ENCODE measurements around the gene PACSIN2.
"Not testable (repeated sequence)": the region's sequence is repeated elsewhere in the genome, so short reads cannot be mapped to it uniquely, and the experiment has no call there.

Gene PACSIN2

DNA sequence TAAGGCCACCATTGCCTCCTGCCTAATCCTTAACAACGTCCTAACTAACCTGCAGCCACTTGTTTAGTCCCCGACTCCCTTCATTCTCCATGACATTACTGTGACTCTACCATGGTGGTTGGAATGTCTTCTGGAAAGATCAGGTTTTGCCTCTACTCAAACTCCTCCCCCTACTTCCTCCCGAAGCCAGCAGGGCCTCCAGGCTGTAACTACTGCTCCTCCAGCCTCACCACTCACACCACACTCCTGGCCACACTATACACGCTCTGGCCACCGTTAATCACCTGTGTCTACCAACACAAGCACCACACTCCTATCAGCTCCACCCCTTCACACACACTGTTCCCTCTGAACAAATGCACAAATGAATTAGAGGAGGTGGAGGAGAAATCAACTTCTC is 69.2 kb downstream of the PACSIN2 start:
- no peak for DNase-seq (ENCODE audit: low spot score)

DNA sequence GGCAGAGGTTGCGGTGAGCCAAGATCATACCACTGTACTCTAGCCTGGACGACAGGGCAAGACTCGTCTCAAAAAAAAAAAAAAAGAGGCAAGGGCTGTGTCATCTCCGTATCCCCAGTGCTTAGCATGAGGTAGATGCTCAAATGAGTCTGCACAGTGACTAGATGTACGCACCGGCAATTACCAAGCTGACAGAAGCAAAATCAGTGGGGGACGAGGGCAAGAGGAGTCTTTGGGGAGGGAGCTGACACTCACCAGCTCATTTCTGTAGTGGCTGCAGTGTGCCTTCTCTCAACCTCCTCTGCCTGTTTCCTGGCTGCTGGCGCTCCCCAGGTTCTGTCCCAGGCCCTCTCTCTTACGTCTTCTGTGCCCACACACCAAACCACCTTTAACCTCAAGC is 69.9 kb downstream of the PACSIN2 start:
- DNase-seq (ENCODE audit: low spot score): no peak

DNA sequence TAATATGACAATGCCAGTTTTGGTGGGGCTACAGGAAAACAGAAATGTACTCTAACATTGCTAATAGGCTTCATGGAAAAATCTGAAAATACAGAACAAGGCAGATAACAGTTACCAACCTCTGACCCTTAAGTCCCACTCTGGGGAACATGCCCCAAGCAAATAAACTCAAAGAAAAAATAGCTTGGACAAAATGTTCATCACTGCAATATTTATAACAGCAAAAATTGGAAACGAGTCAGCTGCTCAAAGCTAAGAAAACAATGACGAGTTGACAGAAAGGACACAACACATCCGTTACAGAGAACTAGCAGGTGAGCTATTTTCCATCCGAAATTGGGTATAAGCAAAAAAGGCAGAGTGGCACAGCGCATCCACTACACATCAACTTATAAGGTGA is 70.5 kb downstream of the PACSIN2 start:
- DNase-seq (ENCODE audit: low spot score): no peak

DNA sequence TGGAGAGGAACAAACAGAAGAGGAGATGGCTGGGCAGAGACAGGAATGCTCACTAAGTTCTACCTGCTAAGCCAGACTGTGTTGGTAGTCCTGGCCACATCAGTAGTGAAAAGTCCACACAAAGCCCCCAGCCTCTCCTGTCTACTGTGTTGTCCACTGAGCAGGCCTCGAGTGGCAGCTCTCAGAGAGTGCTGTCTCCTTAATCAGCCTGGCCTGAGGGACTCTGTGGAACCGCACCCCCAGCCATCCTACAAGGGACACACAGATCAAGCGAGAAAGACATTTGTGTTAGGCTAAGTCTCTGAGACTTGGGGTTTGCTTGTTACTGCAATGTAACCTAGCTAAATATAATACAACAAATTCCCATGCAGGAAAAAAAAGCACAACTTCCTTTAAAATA is 71.0 kb downstream of the PACSIN2 start:
- DNase-seq (ENCODE audit: low spot score): no peak

DNA sequence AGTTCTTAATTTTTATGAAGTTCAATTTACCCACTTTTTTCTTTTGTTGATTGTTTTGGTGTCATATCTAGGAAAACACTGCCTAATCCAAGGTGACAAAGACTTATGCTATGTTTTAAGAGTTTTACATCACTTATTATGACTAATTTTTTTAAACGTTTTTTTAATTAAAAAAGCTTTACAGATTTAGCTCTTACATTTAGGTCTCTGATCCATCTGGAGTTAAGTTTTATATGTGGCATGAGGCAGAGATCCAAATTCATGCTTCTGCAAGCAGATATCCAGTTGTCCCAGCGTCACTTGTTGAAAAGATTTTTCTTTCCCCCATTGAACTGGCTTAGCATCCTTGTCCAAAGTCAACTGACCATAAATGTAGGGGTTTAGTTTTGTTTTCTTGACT is 72.6 kb downstream of the PACSIN2 start:
- no peak for DNase-seq (ENCODE audit: low spot score)

DNA sequence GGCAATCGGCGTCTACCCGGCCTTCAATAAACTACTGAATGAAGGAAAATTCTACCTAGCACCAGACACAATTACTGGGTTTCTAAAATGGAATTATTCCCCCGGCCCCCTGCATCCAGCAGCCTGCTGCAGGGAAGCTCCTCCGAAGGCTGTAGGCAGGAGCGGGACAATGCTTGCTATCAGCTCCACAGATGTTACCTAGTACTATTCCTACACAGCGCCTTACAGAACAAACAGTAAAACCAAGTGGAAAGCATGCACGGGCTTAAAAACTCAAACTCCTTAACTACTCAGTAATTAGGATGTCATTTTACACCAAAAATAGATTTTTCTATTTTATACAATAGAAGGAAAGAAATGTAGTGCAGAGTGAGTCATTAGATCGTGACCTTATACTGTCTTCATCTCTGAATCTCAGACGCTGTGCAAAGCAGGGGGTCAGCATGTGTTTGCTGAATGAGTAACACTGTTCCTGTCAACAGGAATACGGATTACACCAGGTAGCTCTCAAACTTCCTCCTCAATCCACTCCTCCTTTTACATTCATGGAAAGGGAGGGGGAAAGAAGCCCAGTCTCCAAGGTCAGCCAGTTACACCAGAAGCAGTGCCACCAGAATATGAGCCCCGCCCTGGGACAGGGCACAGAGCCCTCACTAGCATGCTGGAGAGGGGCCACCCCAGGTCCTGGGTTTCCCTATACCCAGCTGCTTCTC is 74.9 kb downstream of the PACSIN2 start:
- no peak for DNase-seq (ENCODE audit: low spot score)

DNA sequence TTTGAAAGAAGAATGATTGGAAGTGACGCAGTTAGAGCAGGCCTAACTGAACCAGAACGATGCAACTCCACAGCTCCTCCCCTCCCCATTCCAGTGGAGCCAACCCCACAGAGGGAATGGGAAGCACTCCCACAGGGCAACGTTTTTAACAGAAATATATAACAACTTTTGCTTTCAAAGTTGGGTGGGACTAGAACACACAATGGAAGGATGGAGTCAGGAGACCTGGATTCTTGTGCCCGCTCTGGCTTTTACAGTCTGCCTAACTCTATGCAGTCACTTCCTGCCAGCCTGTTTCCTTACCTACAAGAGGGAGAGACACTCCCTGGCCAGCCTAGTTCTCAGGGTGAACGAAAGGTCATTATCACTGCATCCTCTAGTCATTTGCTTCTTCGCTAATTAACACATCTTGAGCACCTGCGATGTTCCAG is 75.5 kb downstream of the PACSIN2 start:
- no peak for DNase-seq (ENCODE audit: low spot score)

DNA sequence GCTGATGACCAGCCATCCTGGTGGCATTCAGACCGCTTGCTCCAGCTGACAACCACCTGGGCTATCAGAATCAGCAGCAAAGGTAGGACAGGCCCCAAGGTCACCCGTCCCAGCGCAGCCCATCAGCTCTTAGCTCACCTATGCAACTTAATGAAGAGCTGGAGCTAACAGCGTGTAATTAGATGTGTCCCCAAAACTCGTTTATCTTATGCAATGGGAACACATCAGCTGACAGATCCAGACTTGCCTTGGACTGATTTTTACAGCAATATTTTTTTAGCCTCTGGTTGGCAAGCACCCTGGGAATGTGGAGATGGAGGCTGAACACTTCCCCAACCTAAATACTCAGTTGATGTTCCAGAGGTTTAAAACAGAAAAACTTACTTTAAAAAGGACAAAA is 76.0 kb downstream of the PACSIN2 start:
- DNase-seq (ENCODE audit: low spot score): no peak

DNA sequence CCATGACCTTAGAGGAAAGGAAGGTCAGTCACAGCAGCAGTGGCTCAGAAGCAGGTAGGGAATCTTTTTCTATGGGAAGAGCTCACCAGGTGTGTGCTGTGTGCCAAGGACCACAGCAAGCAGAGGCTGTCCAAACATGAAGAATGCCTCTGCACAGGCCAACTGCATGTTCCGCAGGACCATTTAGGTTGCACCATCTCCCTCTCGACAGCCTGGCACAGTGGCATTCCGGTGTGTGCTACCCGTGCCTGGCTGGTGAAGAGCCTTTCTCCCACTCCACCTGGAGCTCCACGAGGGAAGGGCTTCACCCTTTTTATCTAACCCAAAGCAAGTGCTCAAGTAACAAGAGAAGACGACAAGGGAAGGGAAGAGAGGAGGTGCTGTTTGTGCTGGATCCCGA is 76.5 kb downstream of the PACSIN2 start:
- DNase-seq (ENCODE audit: low spot score): no peak

DNA sequence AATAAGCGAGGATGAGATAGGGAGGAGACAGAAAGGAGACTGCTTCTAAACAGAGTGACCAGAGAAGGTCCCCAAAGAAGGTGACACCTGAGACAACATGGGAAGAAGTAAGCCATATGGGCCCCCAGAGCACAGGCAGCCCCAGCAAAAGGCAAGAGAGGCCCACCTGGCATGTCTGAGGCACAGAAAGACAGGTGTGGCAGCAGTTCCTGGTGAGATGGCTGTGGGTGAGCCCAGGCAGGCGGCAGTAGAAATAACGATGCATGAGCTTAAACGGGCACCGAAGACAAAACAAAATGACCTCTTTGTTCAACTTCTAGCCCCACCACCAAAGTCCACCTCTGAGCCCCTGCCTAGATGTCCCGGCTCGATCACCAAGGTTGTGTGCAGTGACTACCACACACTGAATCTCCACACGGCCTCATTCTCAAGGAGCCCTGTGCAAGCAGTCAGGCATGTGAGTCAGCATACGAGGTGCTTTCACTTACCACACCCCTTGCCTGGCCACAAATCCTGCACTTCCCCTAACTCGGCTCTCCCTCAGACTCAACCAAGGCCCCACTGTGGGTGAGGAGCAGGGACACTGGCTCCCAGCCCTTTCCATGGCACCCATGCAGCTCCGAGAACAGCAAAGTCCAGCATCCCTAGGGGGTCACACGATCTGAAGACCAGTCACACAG is 77.6 kb downstream of the PACSIN2 start:
- DNase-seq (ENCODE audit: low spot score): no peak

DNA sequence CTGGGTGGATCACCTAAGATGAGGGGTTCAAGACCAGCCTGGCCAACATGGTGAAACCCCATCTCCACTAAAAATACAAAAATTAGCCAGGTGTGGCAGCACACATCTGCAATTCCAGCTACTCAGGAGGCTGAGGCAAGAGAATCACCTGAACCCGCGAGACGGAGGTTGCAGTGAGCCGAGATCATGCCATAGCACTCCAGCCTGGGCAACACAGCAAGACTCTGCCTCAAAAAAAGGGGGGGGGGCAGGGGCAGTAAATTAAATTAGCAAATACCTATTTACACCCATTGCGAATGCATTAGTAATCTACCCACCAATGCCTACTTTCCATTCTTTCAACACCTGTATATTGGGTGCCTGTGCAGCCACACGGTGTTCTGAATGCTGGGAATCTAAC is 78.3 kb downstream of the PACSIN2 start:
- not testable (repeated sequence) for DNase-seq (ENCODE audit: low spot score)

DNA sequence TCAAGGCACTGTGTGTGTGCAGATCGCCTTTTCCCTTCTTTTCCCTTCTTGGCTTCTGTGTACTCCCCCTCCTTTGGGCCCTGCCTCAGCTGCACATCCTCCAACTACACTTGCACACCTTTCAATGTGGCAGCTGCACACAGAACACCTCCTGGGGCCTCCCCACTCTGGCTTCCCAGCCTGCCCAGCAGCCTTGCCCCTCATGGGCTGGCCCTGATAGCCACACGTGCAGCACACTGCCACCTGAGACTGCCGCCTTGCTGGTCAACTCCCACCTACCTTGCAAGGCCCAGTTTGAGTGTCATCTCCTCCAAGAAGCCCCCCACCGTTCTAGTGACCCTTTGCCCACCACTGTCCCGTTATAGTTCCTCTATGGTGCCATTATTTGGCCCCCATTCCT is 80.6 kb downstream of the PACSIN2 start:
- no peak for DNase-seq (ENCODE audit: low spot score)

DNA sequence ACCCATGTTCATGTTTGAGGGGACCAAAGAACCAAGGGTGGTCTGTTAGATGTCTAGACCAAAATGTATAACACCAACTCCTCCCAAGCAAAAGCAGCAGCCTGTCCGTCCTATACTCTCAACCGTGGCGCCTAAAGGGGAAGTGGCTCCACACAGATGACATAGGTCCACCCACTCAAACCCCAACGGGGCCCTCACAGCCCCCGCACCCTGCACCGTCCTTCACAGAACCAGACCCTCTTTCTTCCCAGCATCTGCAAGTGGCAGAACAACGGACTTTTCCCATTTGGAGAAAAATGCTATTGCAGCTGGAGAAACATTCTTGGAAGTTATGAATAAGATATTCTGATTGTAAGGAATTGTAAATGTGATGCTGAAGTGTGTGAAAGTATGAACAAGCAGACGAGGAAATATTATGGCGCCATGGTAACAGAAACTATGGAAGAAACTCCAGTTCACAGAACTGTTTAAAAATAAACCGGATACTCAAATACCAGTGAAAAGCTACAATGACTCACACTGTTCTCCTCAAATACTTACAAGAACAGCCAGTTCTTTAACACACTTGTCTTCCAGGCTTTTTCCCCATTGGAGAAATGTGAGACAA is 81.4 kb downstream of the PACSIN2 start:
- no peak for DNase-seq (ENCODE audit: low spot score)

DNA sequence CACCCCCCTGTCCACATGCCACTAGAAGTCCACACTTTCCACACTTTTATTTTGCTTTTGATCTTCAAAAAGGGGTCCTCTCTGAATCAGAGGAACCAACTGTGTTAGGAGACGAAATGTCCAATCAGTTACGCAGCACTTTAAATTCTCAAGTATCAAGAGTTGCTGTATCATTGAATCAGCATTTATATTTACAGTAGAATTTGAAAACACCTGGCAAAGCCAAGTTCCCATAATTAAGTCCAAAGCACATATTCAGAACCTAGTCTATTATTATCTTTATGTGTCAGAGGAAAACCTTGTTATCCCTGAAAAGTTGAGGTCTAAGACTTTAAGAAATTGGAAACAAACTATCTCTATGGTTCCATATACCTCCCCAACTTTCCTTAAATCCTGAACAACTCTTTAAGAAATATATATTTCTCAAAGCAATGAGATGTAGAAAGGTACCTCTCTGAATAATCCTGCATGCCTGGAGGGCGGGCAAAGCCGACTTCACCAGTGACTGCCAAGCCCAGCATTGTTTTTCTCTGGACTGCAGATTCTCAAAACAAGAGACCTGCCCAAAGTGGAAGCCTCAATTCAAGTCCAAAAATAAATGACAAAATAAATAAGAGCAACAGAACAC is 82.0 kb downstream of the PACSIN2 start:
- no peak for DNase-seq (ENCODE audit: low spot score)

DNA sequence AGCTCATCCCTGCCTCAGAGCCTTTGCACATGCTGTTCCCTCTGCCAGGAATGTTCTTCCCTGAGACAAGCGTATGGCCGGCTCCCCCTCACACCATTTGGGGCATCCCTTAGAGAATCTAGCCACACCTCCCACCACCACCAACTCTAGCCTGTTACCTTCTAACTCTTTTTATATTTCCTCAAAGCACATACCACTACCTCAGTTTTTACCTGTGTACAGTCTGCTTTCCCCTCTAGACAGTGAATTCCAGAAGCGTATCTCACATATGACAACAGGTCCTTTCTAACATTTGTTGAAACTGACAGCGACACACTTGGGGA is 82.8 kb downstream of the PACSIN2 start:
- no peak for DNase-seq (ENCODE audit: low spot score)

DNA sequence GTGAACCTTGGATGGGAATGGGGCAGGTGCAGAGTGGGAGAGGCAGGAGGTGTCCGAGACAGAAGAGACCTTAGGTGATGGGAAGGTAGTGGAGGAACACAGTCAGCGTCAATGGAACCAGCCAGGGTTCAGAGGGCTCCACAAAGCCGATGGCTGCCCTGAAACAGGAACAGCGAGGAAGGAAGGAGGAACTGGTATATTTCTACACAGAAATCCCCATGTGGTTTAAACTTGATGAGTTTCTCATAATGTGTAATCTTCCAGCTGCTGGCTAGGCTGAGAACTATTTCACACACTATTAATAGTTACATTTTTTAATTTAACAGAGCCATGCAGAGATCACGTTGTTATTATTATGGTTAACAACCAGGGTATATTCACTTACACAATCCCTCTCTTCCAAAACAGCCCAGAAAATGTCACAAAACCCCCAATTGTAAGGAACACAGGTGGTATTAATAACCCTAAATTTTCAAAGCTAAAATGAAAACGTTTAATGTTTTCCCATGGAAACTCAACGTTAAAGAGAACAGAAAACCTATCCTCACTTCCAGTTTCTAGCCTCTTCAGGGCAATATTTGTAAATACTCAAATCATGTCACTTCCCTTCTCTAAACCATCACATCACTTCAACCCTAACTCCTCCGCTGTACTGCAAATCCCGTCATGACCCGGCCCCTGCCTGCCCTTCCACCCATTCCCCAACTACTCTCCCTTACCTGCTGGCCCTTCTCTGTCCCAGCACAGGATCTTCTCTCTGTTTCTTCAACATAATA is 83.3 kb downstream of the PACSIN2 start:
- DNase-seq (ENCODE audit: low spot score): no peak

DNA sequence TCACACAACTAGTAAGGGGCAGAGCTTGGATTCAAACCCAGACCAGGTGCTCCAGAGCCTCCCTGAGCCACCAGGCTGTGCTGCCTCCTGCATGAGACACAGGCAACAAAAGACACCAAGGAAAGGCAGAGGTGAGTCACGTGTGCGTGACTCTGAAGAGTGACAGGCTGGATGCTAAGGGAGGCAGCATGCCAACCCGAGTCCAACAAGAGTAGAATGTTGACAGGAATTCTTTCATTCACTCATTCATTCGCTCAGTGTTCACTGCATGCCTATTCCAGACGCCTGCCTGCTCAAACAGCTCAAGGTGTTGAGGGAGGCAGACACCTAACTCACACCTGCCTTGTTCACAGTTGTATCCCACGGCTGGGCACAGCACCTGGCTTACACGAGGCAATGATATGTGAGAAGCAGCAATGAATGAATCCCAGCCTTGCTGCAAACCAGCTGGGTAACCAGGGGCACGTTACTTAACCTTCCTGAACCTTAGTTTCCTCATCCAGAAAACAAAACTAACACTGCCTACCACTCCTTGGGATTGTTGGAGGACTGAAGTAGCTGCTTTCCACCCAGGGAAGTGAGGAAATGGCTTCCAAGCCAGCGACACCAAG is 84.0 kb downstream of the PACSIN2 start:
- no peak for DNase-seq (ENCODE audit: low spot score)

DNA sequence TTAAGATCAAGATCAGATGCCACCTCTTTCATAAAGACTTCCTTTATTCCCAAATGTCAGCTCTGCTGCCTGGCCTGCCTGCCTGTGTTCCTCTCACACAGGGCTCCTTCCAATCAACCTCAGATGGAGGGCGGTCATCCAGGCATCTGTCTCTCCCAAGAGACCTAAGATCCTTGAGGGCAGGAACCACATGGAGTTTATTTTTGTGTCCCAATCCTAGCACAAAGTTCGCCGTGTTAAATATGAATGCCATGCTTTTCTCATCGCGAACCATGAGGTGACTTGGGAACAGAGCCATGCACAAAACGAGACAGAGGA is 85.2 kb downstream of the PACSIN2 start:
- DNase-seq (ENCODE audit: low spot score): no peak

DNA sequence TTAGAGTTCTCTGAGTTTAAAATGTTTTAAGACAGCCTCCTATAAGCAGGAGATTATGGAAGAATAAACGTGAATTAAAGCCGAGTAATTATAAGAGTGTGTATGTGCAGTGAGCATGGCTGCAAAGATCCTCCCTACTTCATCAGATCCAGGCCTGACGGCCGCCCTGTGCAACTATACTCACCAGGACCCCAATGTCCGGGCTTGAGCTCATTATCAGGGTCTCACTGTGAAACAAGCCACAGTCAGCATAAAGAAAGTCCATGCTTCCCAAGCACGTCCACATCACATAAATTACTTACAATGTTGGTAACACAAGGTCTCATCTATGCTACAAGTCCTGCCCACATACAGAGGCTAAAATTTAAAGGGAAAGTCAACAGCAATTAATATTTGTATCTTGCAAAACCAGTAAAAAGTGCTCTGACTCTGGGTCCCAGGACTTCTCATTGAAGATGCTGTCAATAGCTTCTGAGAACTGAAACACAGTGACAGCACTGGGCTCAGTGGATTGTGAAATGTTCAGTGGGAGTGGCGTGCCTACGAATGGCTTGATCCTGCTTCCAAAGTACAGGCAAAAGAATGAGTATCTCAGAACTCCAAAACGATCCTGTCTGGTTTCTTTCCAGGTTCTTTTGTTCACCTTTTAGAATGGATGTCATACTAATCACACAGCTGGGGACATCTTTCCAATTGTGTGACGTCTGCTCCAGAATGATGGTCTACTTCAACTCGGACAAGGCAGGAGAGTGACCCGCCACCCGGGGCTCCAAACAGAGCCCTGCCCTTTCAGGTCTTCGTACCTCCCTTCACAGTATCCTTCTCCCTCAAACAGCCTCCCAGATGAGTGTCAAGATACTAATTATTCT is 85.7 kb downstream of the PACSIN2 start:
- DNase-seq (ENCODE audit: low spot score): no peak

DNA sequence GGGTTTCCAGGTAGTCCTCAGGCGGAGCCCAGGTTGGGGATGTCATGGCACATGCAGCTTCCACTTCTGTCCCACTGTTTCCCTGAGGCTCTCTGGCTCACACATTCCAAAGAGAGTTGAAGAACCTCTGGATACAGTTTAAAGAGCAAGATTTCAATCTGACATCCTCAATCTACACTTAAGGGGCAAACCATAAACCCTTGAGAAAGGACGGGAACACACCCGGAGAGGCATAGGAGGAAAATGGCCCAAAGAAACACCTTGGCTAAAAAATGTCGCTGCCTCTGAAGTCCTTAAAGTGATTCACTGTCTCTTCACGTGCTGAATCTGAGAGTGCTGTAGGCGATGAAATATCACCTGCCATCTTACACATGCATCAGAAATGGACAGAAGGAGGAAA is 87.0 kb downstream of the PACSIN2 start:
- no peak for DNase-seq (ENCODE audit: low spot score)

DNA sequence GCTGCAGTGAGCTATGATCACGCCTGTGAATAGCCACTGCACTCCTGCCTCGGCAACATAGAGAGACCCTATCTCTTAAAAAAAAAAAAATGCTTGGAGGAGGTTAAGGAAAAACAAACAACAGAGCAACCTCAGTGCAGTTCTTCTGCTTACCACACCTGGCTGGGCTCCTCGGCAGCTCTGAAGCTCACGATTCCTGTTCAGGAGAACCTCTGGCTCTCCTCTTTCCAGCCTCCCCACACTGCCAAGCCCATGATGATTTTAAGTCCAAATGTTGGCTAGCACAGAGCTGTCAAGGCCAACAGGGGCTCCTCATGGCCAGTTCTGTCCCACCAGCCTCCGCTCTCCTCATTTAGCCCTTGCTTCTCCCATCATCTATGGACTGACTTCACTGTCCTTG is 88.2 kb downstream of the PACSIN2 start:
- DNase-seq (ENCODE audit: low spot score): no peak

Data from ecto neural progenitor cell (in vitro differentiated cells).